A673 (cell line): ENCODE results near the gene CEP112. TPM values are rescaled to one million over a fixed set of nuclear protein-coding genes. Genes with fewer than 3 reads are reported as not detected.

Experiments
- BruUV-seq: library from RNA; stranded (reverse); fragments of 400-500 nt; replicated peaks from 2 replicates; lab custom pipeline; 2021; lab: Mats Ljungman, UMichigan
- CTCF ChIA-PET: fragments of 300-600 bp; sonication (Branson Sonifier 250); formaldehyde crosslinking; loops from one replicate; lab custom pipeline; 2022; ENCODE audit warnings: antibody characterized with exemption; lab: Charles Lee
- POLR2A ChIA-PET: fragments of 300-600 bp; sonication (Branson Sonifier 250); formaldehyde crosslinking; loops from one replicate; lab custom pipeline; 2022; ENCODE audit warnings: antibody characterized with exemption; ENCODE audit not compliant: low non-redundant PET; lab: Charles Lee
- DNase-seq: peaks from one replicate; pipeline ENCODE4 v3.0.0-alpha.2; 2015; ENCODE audit warnings: low spot score
- H3K27ac ChIP-seq: fragments of 200-600 bp; sonication (generic); 2 replicates; pipeline ENCODE4 v1.5.1; 2016; ENCODE audit warnings: mixed run types, low read depth, mild to moderate bottlenecking, mixed read lengths, antibody characterized with exemption, low read length; ENCODE audit not compliant: poor library complexity, severe bottlenecking
- H3K27me3 ChIP-seq: fragments of 200-600 bp; sonication (generic); replicated peaks from 2 replicates; pipeline ENCODE4 v1.6.1; 2017; ENCODE audit warnings: mixed run types, low read depth, mild to moderate bottlenecking, mixed read lengths, antibody characterized with exemption, low read length; ENCODE audit not compliant: insufficient read depth, poor library complexity
- H3K36me3 ChIP-seq: fragments of 200-600 bp; sonication (generic); 2 replicates; pipeline ENCODE4 v1.6.1; 2016; ENCODE audit warnings: mixed run types, mild to moderate bottlenecking, mixed read lengths, antibody characterized with exemption, low read length; ENCODE audit not compliant: insufficient read depth, poor library complexity, severe bottlenecking
- H3K4me1 ChIP-seq: fragments of 200-600 bp; sonication (generic); 2 replicates; pipeline ENCODE4 v1.6.1; 2017; ENCODE audit warnings: mixed run types, mild to moderate bottlenecking, mixed read lengths, antibody characterized with exemption, low read length; ENCODE audit not compliant: insufficient read depth, poor library complexity, severe bottlenecking
- H3K4me3 ChIP-seq: fragments of 200-600 bp; sonication (generic); 2 replicates; pipeline ENCODE4 v1.5.1; 2016; ENCODE audit warnings: low read depth, mixed run types, mild to moderate bottlenecking, mixed read lengths, low read length; ENCODE audit not compliant: poor library complexity, severe bottlenecking
- H3K9me3 ChIP-seq: fragments of 200-600 bp; sonication (generic); 2 replicates; pipeline ENCODE4 v1.6.1; 2016; ENCODE audit warnings: mixed run types, low read depth, mild to moderate bottlenecking, mixed read lengths, antibody characterized with exemption, low read length; ENCODE audit not compliant: poor library complexity, severe bottlenecking
- EZH2 ChIP-seq: fragments of 200-600 bp; sonication (generic); IDR thresholded peaks from 2 replicates; pipeline ENCODE4 v1.6.1; 2017; ENCODE audit warnings: borderline replicate concordance, low read depth, mild to moderate bottlenecking, mixed read lengths, antibody characterized with exemption, low read length; ENCODE audit not compliant: poor library complexity, severe bottlenecking
- intact Hi-C: fragments of 100-400 bp; cut with micrococcal nuclease; formaldehyde crosslinking; loops from one replicate; pipeline ENCODE4 v1.10.0; 2022; ENCODE audit not compliant: unreplicated experiment
- total RNA-seq: library from RNA; stranded (reverse); gene quantifications from 2 replicates; pipeline ENCODE4 v1.2.3, GENCODE V29; 2021
- TF ChIP-seq, protein P1 (sequence below): fragments of 300-800, 200-600 bp; sonication (generic); conservative IDR thresholded peaks from 2 replicates; pipeline ENCODE4 v1.5.1; 2017; ENCODE audit warnings: low read depth, mild to moderate bottlenecking, antibody characterized with exemption, low read length, moderate library complexity, mixed read lengths

Gene CEP112
- total RNA-seq, 1 experiment from 2014 or later, result 27.2 TPM

DNA sequence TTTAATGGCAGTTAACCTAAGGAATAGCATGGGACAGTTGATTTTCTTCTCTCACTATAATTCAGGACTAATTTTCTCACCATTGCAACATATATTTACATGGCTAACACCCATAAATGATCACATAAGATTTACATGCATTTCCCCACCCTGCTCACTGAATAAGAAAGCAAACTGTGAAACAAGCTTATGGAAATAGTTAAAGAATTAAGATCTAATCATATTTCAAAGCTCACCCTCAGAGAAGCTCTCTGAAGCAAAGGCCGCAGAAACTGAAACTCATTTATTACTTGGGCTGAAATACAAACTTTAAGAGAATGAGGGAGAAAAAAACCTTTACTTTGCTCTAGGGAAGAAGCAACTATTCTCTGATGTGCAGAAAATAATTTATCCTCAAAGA, 411.8 kb downstream of the CEP112 start:
- no TSS peak for BruUV-seq
- Histone ChIP-seq H3K4me3 (no peak overlapping the region), H3K27me3 (no peaks in the 10 kb centered on the region), H3K27ac (no peak overlapping the region), H3K4me1 (no peaks in the 10 kb centered on the region), H3K36me3 (no peaks in the 10 kb centered on the region), H3K9me3 (no peaks in the 10 kb centered on the region)
- TF ChIP-seq, protein P1, sequence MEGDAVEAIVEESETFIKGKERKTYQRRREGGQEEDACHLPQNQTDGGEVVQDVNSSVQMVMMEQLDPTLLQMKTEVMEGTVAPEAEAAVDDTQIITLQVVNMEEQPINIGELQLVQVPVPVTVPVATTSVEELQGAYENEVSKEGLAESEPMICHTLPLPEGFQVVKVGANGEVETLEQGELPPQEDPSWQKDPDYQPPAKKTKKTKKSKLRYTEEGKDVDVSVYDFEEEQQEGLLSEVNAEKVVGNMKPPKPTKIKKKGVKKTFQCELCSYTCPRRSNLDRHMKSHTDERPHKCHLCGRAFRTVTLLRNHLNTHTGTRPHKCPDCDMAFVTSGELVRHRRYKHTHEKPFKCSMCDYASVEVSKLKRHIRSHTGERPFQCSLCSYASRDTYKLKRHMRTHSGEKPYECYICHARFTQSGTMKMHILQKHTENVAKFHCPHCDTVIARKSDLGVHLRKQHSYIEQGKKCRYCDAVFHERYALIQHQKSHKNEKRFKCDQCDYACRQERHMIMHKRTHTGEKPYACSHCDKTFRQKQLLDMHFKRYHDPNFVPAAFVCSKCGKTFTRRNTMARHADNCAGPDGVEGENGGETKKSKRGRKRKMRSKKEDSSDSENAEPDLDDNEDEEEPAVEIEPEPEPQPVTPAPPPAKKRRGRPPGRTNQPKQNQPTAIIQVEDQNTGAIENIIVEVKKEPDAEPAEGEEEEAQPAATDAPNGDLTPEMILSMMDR, result no peak
- TF ChIP-seq EZH2, result no peak
- ChIA-PET CTCF (no interaction called here), POLR2A (no interaction called here)
- intact Hi-C loops, result no loop called here
- peak; percentile 12 for DNase-seq

DNA sequence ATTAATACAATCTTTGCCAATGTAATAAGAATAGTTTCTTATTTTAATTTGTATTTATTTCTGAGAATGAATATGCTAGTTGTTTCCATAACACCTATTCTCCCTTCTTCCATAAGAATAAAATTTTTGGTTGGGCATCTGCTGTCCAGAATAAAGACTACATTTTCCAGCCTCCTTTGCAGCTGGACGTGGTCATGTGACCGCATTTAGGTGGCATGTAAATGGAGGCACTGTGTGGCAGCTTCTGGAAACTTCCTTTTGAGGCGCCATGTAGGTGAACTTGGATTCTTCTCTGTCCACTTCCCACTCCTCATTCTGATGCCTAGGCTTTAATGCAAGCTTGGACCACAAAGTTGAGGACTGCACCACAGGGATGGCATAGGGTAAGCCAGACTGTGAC, 415.0 kb downstream of the CEP112 start:
- Histone ChIP-seq H3K27ac (no peak overlapping the region), H3K27me3 (no peaks in the 10 kb centered on the region), H3K9me3 (no peaks in the 10 kb centered on the region), H3K4me3 (no peak overlapping the region), H3K4me1 (no peaks in the 10 kb centered on the region), H3K36me3 (no peaks in the 10 kb centered on the region)
- no peak for TF ChIP-seq EZH2
- TF ChIP-seq, protein P1, result no peak
- ChIA-PET CTCF (no interaction called here), POLR2A (no interaction called here)
- DNase-seq, result no peak
- intact Hi-C loops, result no loop called here
- no TSS peak for BruUV-seq

DNA sequence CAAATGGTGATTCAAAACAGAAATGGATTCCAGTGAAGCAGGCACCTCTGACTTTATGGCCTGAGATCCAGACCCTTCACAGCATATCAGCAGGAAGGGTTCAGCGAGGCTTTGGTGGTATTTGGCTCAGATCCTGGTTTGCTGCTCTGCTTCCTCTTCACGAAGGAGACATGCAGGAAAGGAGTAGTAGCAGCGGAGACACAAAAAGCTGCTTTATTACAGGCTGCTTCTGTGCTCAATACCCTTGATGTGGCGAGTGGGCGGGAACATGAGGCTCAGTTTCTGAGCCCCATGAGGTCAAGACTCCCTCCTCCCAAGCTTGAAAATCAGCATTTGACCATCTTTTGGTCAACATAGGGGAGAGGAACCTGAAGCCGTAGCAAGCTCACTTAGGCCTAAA, 417.1 kb downstream of the CEP112 start:
- intact Hi-C loops, result no loop called here
- no TSS peak for BruUV-seq
- Histone ChIP-seq H3K4me1 (no peaks in the 10 kb centered on the region), H3K4me3 (no peak overlapping the region), H3K9me3 (no peaks in the 10 kb centered on the region), H3K36me3 (no peaks in the 10 kb centered on the region), H3K27me3 (no peaks in the 10 kb centered on the region), H3K27ac (no peak overlapping the region)
- ChIA-PET CTCF (no interaction called here), POLR2A (no interaction called here)
- TF ChIP-seq EZH2, result no peak
- TF ChIP-seq, protein P1, result no peak
- no peak for DNase-seq
